Mucosa of rectum (tissue), 2 donors: ENCODE data around the gene PDIA4.
"Not testable (repeated sequence)": the region's sequence is repeated elsewhere in the genome, so short reads cannot be mapped to it uniquely, and the experiment has no call there.

Source experiments
- H3K27ac ChIP-seq, 2 donors: one replicate each; pipeline ENCODE4 v1.7.0; 2013; ENCODE audit warnings: inconsistent platforms in 2 of 2, low read depth in 2 of 2, low read length in 2 of 2
- H3K27me3 ChIP-seq, 2 donors: one replicate each; pipeline ENCODE4 v1.7.0; 2013; ENCODE audit warnings: low read length in 2 of 2; ENCODE audit not compliant: control insufficient read depth in 2 of 2, insufficient read depth in 2 of 2
- H3K36me3 ChIP-seq, 2 donors: one replicate each; pipeline ENCODE4 v1.7.0; 2013; ENCODE audit warnings: low read length in 2 of 2; ENCODE audit not compliant: control insufficient read depth in 2 of 2, insufficient read depth in 2 of 2
- H3K4me1 ChIP-seq, 2 donors: one replicate each; pipeline ENCODE4 v1.7.0; 2013; ENCODE audit warnings: low read length in 2 of 2, mild to moderate bottlenecking in 1 of 2; ENCODE audit not compliant: control insufficient read depth in 2 of 2, insufficient read depth in 2 of 2
- H3K4me3 ChIP-seq, 2 donors: one replicate each; pipeline ENCODE4 v1.7.0; 2013; ENCODE audit warnings: low read length in 2 of 2
- H3K9ac ChIP-seq, 2 donors: one replicate each; pipeline ENCODE4 v1.7.0; 2013; ENCODE audit warnings: low read length in 2 of 2, low read depth in 1 of 2, mild to moderate bottlenecking in 1 of 2
- H3K9me3 ChIP-seq, 2 donors: one replicate each; pipeline ENCODE4 v1.7.0; 2013; ENCODE audit warnings: low read length in 2 of 2; ENCODE audit not compliant: control insufficient read depth in 2 of 2
- donor health status: healthy.
- donor health status: Normal muscosa, but diverticular disease.

Gene PDIA4

GRCh38 chr7:149063476-149063875 lies 35.2 kb upstream of the PDIA4 start:
- Histone ChIP-seq H3K4me3 (no peak overlapping the region), H3K9me3 (no peaks in the 10 kb centered on the region), H3K9ac (no peak overlapping the region), H3K4me1 (peaks cover 0 to 2% of the 10 kb centered on the region in 2 donors), H3K36me3 (no peaks in the 10 kb centered on the region), H3K27me3 (no peaks in the 10 kb centered on the region), H3K27ac (no peak overlapping the region)

GRCh38 chr7:149062217-149062899 lies 34.1 kb upstream of the PDIA4 start:
- H3K4me1 ChIP-seq, H3K4me3 ChIP-seq, H3K36me3 ChIP-seq, H3K9ac ChIP-seq, H3K27me3 ChIP-seq, H3K27ac ChIP-seq, H3K9me3 ChIP-seq: not testable (repeated sequence)

- H3K4me3 ChIP-seq = no peak overlapping the region
- no peak overlapping the region for H3K27ac ChIP-seq
- H3K27me3 ChIP-seq = no peaks in the 10 kb centered on the region
- no peaks in the 10 kb centered on the region for H3K36me3 ChIP-seq
- H3K4me1 ChIP-seq = peaks cover 0 to 2% of the 10 kb centered on the region in 2 donors
- H3K9me3 ChIP-seq = no peaks in the 10 kb centered on the region
- no peak overlapping the region for H3K9ac ChIP-seq
Observed at GRCh38 chr7:149060156-149060555, 31.9 kb upstream of the PDIA4 start.

DNA sequence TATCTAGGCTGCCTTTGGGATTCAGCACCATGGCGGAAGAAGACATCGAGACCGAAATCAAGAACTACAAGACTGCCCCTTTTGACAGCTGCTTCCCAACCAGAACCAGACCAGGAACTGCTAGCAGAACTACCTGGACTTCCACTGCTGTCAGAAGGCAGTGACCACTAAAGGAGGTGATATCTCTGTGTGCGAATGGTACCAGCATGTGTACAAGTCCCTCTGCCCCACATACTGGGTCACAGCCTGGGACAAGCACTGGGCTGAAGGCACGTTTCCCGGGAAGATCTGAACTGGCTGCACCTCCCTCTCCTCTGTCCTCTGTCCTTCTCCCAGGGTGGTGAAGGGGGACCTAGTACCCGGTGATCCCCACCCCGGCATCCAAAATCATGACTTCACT lies 25.6 kb upstream of the PDIA4 start:
- Histone ChIP-seq H3K4me3 (no peak overlapping the region), H3K9me3 (no peaks in the 10 kb centered on the region), H3K4me1 (no peaks in the 10 kb centered on the region), H3K27ac (no peak overlapping the region), H3K27me3 (no peaks in the 10 kb centered on the region), H3K36me3 (no peaks in the 10 kb centered on the region), H3K9ac (no peak overlapping the region)

DNA sequence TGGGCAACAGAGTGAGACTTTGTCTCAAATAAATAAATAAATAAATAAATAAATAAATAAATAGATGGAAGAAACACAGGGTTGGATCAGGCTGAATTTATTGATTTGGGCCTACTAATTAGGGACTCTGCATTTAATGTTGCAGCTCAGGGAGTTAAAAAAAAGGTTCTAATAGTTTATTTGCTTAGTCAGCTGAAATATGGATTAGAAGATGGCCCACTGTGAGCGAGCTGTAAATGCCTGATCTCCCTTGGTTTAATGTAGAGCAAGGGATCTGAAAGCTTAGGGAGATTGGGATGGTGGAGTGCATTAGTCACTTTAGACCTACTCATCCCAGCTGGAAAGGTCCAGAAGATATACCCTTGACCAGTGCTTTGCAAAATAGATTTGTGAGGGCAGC lies 25.1 kb upstream of the PDIA4 start:
- no peak overlapping the region for H3K4me3 ChIP-seq
- H3K9ac ChIP-seq = no peak overlapping the region
- H3K4me1 ChIP-seq = no peaks in the 10 kb centered on the region
- H3K27me3 ChIP-seq = no peaks in the 10 kb centered on the region
- H3K27ac ChIP-seq = no peak overlapping the region
- H3K9me3 ChIP-seq = no peaks in the 10 kb centered on the region
- no peaks in the 10 kb centered on the region for H3K36me3 ChIP-seq

DNA sequence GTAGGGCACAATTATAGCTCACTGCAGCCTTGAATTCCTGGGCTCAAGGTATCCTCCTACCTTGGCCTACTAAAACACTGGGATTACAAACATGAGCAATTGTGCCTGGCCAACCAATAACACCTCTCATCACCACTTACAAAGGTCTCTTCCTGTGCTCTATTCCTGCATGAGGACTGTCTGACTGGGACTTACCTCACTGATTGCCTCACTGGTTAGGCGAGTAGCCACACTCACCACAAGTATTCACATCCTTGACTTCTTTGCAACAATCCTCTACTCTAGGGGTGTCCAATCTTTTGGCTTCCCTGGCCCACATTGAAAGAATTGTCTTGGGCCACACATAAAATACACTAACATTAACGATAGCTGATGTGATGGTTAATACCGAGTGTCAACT lies 22.6 kb upstream of the PDIA4 start:
- H3K27ac ChIP-seq = no peak overlapping the region
- no peaks in the 10 kb centered on the region for H3K4me1 ChIP-seq
- H3K9me3 ChIP-seq = no peaks in the 10 kb centered on the region
- H3K27me3 ChIP-seq = no peaks in the 10 kb centered on the region
- no peaks in the 10 kb centered on the region for H3K36me3 ChIP-seq
- H3K9ac ChIP-seq = no peak overlapping the region
- H3K4me3 ChIP-seq = no peak overlapping the region

GRCh38 chr7:149048805-149049204 lies 20.5 kb upstream of the PDIA4 start:
- H3K4me3 ChIP-seq = no peak overlapping the region
- H3K4me1 ChIP-seq = no peaks in the 10 kb centered on the region
- H3K9me3 ChIP-seq = no peaks in the 10 kb centered on the region
- H3K36me3 ChIP-seq = no peaks in the 10 kb centered on the region
- H3K27ac ChIP-seq = no peak overlapping the region
- no peaks in the 10 kb centered on the region for H3K27me3 ChIP-seq
- no peak overlapping the region for H3K9ac ChIP-seq

- no peaks in the 10 kb centered on the region for H3K9me3 ChIP-seq
- no peak overlapping the region for H3K27ac ChIP-seq
- H3K9ac ChIP-seq = no peak overlapping the region
- no peaks in the 10 kb centered on the region for H3K27me3 ChIP-seq
- H3K4me1 ChIP-seq = no peaks in the 10 kb centered on the region
- H3K36me3 ChIP-seq = no peaks in the 10 kb centered on the region
- no peak overlapping the region for H3K4me3 ChIP-seq
Observed at GRCh38 chr7:149046416-149046815, 18.1 kb upstream of the PDIA4 start.

DNA sequence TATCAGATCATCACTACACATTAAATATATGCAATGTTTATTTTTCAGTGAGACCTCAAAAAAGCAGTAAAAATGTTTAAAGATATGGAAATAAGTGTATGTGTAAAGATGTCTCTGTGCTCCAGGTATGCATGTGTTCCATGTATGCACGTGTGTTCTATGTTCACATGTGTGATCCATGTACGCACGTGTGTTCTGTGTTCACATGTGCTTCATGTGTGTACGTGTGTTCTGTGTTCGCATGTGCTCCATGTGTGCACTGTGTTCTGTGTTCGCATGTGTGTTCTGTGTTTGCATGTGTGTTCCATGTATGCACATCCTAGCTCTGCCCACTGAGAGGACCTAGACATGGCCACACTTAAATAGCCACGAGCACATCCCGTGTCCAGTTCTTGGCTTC lies 15.6 kb upstream of the PDIA4 start:
- no peak overlapping the region for H3K27ac ChIP-seq
- H3K4me3 ChIP-seq = no peak overlapping the region
- no peaks in the 10 kb centered on the region for H3K27me3 ChIP-seq
- no peaks in the 10 kb centered on the region for H3K4me1 ChIP-seq
- no peaks in the 10 kb centered on the region for H3K36me3 ChIP-seq
- no peaks in the 10 kb centered on the region for H3K9me3 ChIP-seq
- no peak overlapping the region for H3K9ac ChIP-seq

DNA sequence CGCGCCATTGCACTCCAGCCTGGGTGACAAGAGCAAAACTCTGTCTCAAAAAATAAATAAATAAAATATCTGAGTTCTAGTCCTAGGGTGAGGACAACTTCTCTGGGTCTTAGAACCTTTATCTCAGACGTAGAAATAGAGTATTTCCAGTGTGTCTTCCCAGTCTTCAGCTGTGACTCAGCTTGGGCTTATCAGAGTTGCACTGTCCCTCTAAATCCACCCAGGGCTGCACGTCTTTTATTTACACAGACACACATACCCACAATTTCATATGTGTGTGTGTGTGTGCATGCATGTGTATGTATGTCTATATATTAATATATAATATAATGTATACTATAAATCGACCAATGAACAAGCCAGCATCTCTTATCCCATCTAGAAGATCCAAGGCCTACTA lies 13.0 kb upstream of the PDIA4 start:
- H3K27ac ChIP-seq = no peak overlapping the region
- no peak overlapping the region for H3K4me3 ChIP-seq
- H3K9me3 ChIP-seq = peaks cover 0 to 4% of the 10 kb centered on the region in 2 donors
- H3K27me3 ChIP-seq = no peaks in the 10 kb centered on the region
- no peak overlapping the region for H3K9ac ChIP-seq
- H3K36me3 ChIP-seq = no peaks in the 10 kb centered on the region
- no peaks in the 10 kb centered on the region for H3K4me1 ChIP-seq

DNA sequence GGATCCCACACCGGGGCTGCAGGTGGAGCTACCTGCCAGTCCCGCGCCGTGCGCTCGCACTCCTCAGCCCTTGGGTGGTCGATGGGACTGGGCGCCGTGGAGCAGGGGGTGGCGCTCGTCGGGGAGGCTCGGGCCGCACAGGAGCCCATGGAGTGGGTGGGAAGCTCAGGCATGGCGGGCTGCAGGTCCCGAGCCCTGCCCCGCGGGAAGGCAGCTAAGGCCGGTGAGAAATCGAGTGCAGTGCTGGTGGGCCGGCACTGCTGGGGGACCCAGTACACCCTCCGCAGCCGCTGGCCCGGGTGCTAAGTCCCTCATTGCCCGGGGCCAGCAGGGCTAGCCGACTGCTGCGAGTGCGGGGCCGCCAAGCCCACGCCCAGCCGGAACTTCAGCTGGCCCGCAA lies 10.3 kb upstream of the PDIA4 start:
- not testable (repeated sequence) for H3K27me3 ChIP-seq, H3K9ac ChIP-seq, H3K36me3 ChIP-seq, H3K4me3 ChIP-seq, H3K9me3 ChIP-seq, H3K4me1 ChIP-seq, H3K27ac ChIP-seq
